Right lung (tissue), 10 donors: ENCODE measurements around the gene NCS1. TPM values are rescaled to one million over a fixed set of nuclear protein-coding genes. Genes with fewer than 3 reads are reported as not detected.

Experiments used
- DNase-seq, 2 donors: peaks; one replicate each; pipeline ENCODE4 v3.0.0-alpha.2; 2013
- long read RNA-seq, 8 donors: transcript quantifications; one replicate each; lab custom pipeline, GENCODE V29; 2026
- polyA plus RNA-seq, 5 donors: library from polyadenylated mRNA; unstranded; fragments of 120-200 nt; gene quantifications; one replicate each; pipeline versions ENCODE4 v1.2.1 to v1.2.3, GENCODE V29; 2013; ENCODE audit warnings: inconsistent platforms in 1 of 5, low replicate concordance in 1 of 5; ENCODE audit not compliant: insufficient read length in 5 of 5, insufficient read depth in 1 of 5

NCS1 gene
- 10 to 100 TPM; 16.6 to 27.7 (median 20.8) TPM for polyA plus RNA-seq
- long read RNA-seq, donor 1, full-length matches to known transcripts, result 7 of 7 reads
- long read RNA-seq, donor 1, partial matches to known transcripts, result 0 of 7 reads
- long read RNA-seq, donor 1, other reads (novel, unspliced or antisense), result 0 of 7 reads
- long read RNA-seq, donor 2, full-length matches to known transcripts, result 6 of 6 reads
- long read RNA-seq, donor 2, partial matches to known transcripts, result 0 of 6 reads
- long read RNA-seq, donor 2, other reads (novel, unspliced or antisense), result 0 of 6 reads
- long read RNA-seq, donor 3, full-length matches to known transcripts, result 7 of 7 reads
- long read RNA-seq, donor 3, partial matches to known transcripts, result 0 of 7 reads
- long read RNA-seq, donor 3, other reads (novel, unspliced or antisense), result 0 of 7 reads
- long read RNA-seq, donor 4, full-length matches to known transcripts, result 1 of 1 reads
- long read RNA-seq, donor 4, partial matches to known transcripts, result 0 of 1 reads
- long read RNA-seq, donor 4, other reads (novel, unspliced or antisense), result 0 of 1 reads
- long read RNA-seq, donor 5, full-length matches to known transcripts, result 10 of 10 reads
- long read RNA-seq, donor 5, partial matches to known transcripts, result 0 of 10 reads
- long read RNA-seq, donor 5, other reads (novel, unspliced or antisense), result 0 of 10 reads
- long read RNA-seq, donor 6, full-length matches to known transcripts, result 8 of 17 reads
- long read RNA-seq, donor 6, partial matches to known transcripts, result 9 of 17 reads
- long read RNA-seq, donor 6, other reads (novel, unspliced or antisense), result 0 of 17 reads
- long read RNA-seq, donor 7, full-length matches to known transcripts, result 10 of 10 reads
- long read RNA-seq, donor 7, partial matches to known transcripts, result 0 of 10 reads
- long read RNA-seq, donor 7, other reads (novel, unspliced or antisense), result 0 of 10 reads
- long read RNA-seq, donor 8, full-length matches to known transcripts, result 2 of 2 reads
- long read RNA-seq, donor 8, partial matches to known transcripts, result 0 of 2 reads
- long read RNA-seq, donor 8, other reads (novel, unspliced or antisense), result 0 of 2 reads

- DNase-seq, result peak; percentile 75 to 78
Observed at GRCh38 chr9:130172161-130172857, at the start of gene NCS1. Gene NCS1 (plus strand): TSS chr9:130172404. CDS start chr9:130172664, 260 bp downstream.

GRCh38 chr9:130122456-130122855 is 49.7 kb upstream of the NCS1 start:
- DNase-seq, result no peak

GRCh38 chr9:130124085-130124860 is 47.9 kb upstream of the NCS1 start:
- no peak for DNase-seq

- no peak for DNase-seq
Observed at GRCh38 chr9:130126721-130127433, 45.3 kb upstream of the NCS1 start.

- DNase-seq, result no peak
Observed at GRCh38 chr9:130128251-130128650, 44.0 kb upstream of the NCS1 start.

- no peak for DNase-seq
Observed at GRCh38 chr9:130128733-130129431, 43.3 kb upstream of the NCS1 start.

- DNase-seq, result no peak
Observed at GRCh38 chr9:130129432-130130061, 42.7 kb upstream of the NCS1 start.

- no peak for DNase-seq
Observed at GRCh38 chr9:130132746-130133145, 39.5 kb upstream of the NCS1 start.

- no peak for DNase-seq
Observed at GRCh38 chr9:130137081-130137640, 35.0 kb upstream of the NCS1 start.

GRCh38 chr9:130137641-130138081 is 34.5 kb upstream of the NCS1 start:
- DNase-seq, result no peak

GRCh38 chr9:130138171-130138653 is 34.0 kb upstream of the NCS1 start:
- DNase-seq, result no peak

- DNase-seq, result peak; percentile 47 to 60
Observed at GRCh38 chr9:130138791-130139190, 33.4 kb upstream of the NCS1 start.

- no peak for DNase-seq
Observed at GRCh38 chr9:130139251-130139650, 33.0 kb upstream of the NCS1 start.

GRCh38 chr9:130140706-130141105 is 31.5 kb upstream of the NCS1 start:
- DNase-seq, result no peak

- DNase-seq, result no peak
Observed at GRCh38 chr9:130142056-130142455, 30.1 kb upstream of the NCS1 start.

- DNase-seq, result no peak
Observed at GRCh38 chr9:130142641-130143040, 29.6 kb upstream of the NCS1 start.

GRCh38 chr9:130143279-130143893 is 28.8 kb upstream of the NCS1 start:
- DNase-seq, result no peak

- no peak for DNase-seq
Observed at GRCh38 chr9:130143958-130144366, 28.2 kb upstream of the NCS1 start.
